Liver (tissue), 9 donors: Measurements from ENCODE around the gene SPIN1. TPM values are rescaled to one million over a fixed set of nuclear protein-coding genes. Genes with fewer than 3 reads are reported as not detected.

ENCODE experiments used
- DNase-seq: peaks from one replicate; pipeline ENCODE4 v3.0.0-alpha.2; 2017; ENCODE audit warnings: low spot score
- H3K27ac ChIP-seq, 2 donors: one replicate each; pipeline ENCODE4 v1.7.0; 2013; ENCODE audit warnings: inconsistent platforms in 2 of 2, low read length in 2 of 2, control low read depth in 1 of 2, low read depth in 1 of 2, mild to moderate bottlenecking in 1 of 2
- H3K27me3 ChIP-seq, 4 donors: one replicate each; pipeline versions ENCODE4 v1.6.1 to v1.7.0; 2013; ENCODE audit warnings: low read length in 3 of 4, inconsistent platforms in 1 of 4, mild to moderate bottlenecking in 1 of 4, moderate library complexity in 1 of 4; ENCODE audit not compliant: control insufficient read depth in 4 of 4, insufficient read depth in 4 of 4
- H3K36me3 ChIP-seq, 4 donors: one replicate each; pipeline versions ENCODE4 v1.6.1 to v1.7.0; 2013; ENCODE audit warnings: low read length in 3 of 4, mild to moderate bottlenecking in 3 of 4, low read depth in 1 of 4, moderate library complexity in 1 of 4; ENCODE audit not compliant: control insufficient read depth in 4 of 4, insufficient read depth in 3 of 4
- H3K4me1 ChIP-seq, 4 donors: one replicate each; pipeline versions ENCODE4 v1.6.1 to v1.7.0; 2013; ENCODE audit warnings: low read length in 3 of 4, mild to moderate bottlenecking in 3 of 4, moderate library complexity in 1 of 4; ENCODE audit not compliant: control insufficient read depth in 4 of 4, insufficient read depth in 4 of 4
- H3K4me3 ChIP-seq, 3 donors: one replicate each; pipeline versions ENCODE4 v1.6.1 to v1.7.0; 2013; ENCODE audit warnings: low read length in 3 of 3, control low read depth in 1 of 3, low read depth in 1 of 3, mild to moderate bottlenecking in 1 of 3
- H3K9ac ChIP-seq, 2 donors: one replicate each; pipeline ENCODE4 v1.7.0; 2013; ENCODE audit warnings: low read length in 2 of 2, mild to moderate bottlenecking in 2 of 2, moderate library complexity in 2 of 2, control low read depth in 1 of 2, low read depth in 1 of 2
- H3K9me3 ChIP-seq, 4 donors: one replicate each; pipeline versions ENCODE4 v1.6.1 to v1.7.0; 2013; ENCODE audit warnings: low read length in 3 of 4; ENCODE audit not compliant: control insufficient read depth in 4 of 4
- EGR1 ChIP-seq, 2 donors: IDR thresholded peaks; 2 replicates each; pipeline ENCODE4 v1.6.1; 2016 to 2018; ENCODE audit warnings: antibody characterized with exemption in 2 of 2, low read depth in 2 of 2
- FOXA1 ChIP-seq: IDR thresholded peaks from 2 replicates; pipeline ENCODE4 v1.6.1; 2016; ENCODE audit warnings: antibody characterized with exemption
- FOXA2 ChIP-seq: IDR thresholded peaks from 2 replicates; pipeline ENCODE4 v1.6.1; 2016; ENCODE audit warnings: antibody characterized with exemption
- GABPA ChIP-seq, 2 donors: IDR thresholded peaks in 1 of 2; conservative IDR thresholded peaks in 1 of 2; 2 replicates each; pipeline ENCODE4 v1.6.1; 2016; ENCODE audit warnings: antibody characterized with exemption in 2 of 2, mild to moderate bottlenecking in 1 of 2, moderate library complexity in 1 of 2
- HNF4A ChIP-seq, 2 donors: conservative IDR thresholded peaks; 2 replicates each; pipeline ENCODE4 v1.6.1; 2016; ENCODE audit warnings: antibody characterized with exemption in 2 of 2, mild to moderate bottlenecking in 2 of 2
- HNF4G ChIP-seq: IDR thresholded peaks from 2 replicates; pipeline ENCODE4 v1.6.1; 2016; ENCODE audit warnings: antibody characterized with exemption
- JUND ChIP-seq, 2 donors: IDR thresholded peaks; 2 replicates each; pipeline ENCODE4 v1.6.1; 2016; ENCODE audit warnings: antibody characterized with exemption in 2 of 2
- NR2F2 ChIP-seq: IDR thresholded peaks from 2 replicates; pipeline ENCODE4 v1.6.1; 2016; ENCODE audit warnings: antibody characterized with exemption
- RAD21 ChIP-seq, 2 donors: IDR thresholded peaks; 2 replicates each; pipeline ENCODE4 v1.6.1; 2016; ENCODE audit warnings: antibody characterized with exemption in 2 of 2, mild to moderate bottlenecking in 2 of 2
- RXRA ChIP-seq, 2 donors: IDR thresholded peaks; 2 replicates each; pipeline ENCODE4 v1.6.1; 2017 to 2018; ENCODE audit warnings: antibody characterized with exemption in 2 of 2, mild to moderate bottlenecking in 1 of 2
- TAF1 ChIP-seq: conservative IDR thresholded peaks from 2 replicates; pipeline ENCODE4 v1.6.1; 2016; ENCODE audit warnings: antibody characterized with exemption, mild to moderate bottlenecking
- YY1 ChIP-seq: IDR thresholded peaks from 2 replicates; pipeline ENCODE4 v1.6.1; 2016; ENCODE audit warnings: antibody characterized with exemption, mild to moderate bottlenecking
- WGBS: extraction: QIAGEN DNeasy Blood & Tissue Kit; methylation state at CpG from one replicate; pipeline ENCODE4 v1.1.7; 2013; 5-methylcytosine and 5-hydroxymethylcytosine counted together
- polyA plus RNA-seq, 2 donors: library from polyadenylated mRNA; stranded (reverse) in 1 of 2; unstranded in 1 of 2; fragments of 200-250 nt in 1 of 2; fragments of >200 nt in 1 of 2; fragmentation: Nextera tagmentation in 1 of 2; extraction: Ambion mirVana in 1 of 2; gene quantifications; one replicate each; pipeline versions ENCODE4 v1.2.1 to v1.2.3, GENCODE V29; 2013 to 2015
- total RNA-seq, 2 donors: library from RNA; depleted of rRNA; stranded (reverse); fragments of >200 nt; gene quantifications; one replicate each; pipeline ENCODE4 v1.2.3, GENCODE V29; 2014
- TF ChIP-seq, protein P1 (sequence below): IDR thresholded peaks from 2 replicates; pipeline ENCODE4 v1.6.1; 2016; ENCODE audit warnings: antibody characterized with exemption, mild to moderate bottlenecking
- TF ChIP-seq, protein P2 (sequence below): IDR thresholded peaks from 2 replicates; pipeline ENCODE4 v1.6.1; 2016; ENCODE audit warnings: antibody characterized with exemption
- TF ChIP-seq, protein P3 (sequence below): IDR thresholded peaks from 2 replicates; pipeline ENCODE4 v1.6.1; 2016; ENCODE audit warnings: antibody characterized with exemption
- TF ChIP-seq, protein P4 (sequence below): IDR thresholded peaks from 2 replicates; pipeline ENCODE4 v1.6.1; 2016; ENCODE audit warnings: antibody characterized with exemption
- TF ChIP-seq, protein P5 (sequence below): fragments of 150-350 bp; IDR thresholded peaks from 2 replicates; pipeline ENCODE4 v1.5.1; 2017; ENCODE audit warnings: improper control_type of control experiment, low read depth, low read length; ENCODE audit not compliant: missing input control
- donor health status: healthy.
- donor health status: healthy.
- donor health status: healthy.
- donor health status: healthy.
- donor health status: healthy.

Gene SPIN1
- total and polyA plus RNA-seq, 4 donors = 9.0 to 30.3 (median 18.6) TPM

DNA sequence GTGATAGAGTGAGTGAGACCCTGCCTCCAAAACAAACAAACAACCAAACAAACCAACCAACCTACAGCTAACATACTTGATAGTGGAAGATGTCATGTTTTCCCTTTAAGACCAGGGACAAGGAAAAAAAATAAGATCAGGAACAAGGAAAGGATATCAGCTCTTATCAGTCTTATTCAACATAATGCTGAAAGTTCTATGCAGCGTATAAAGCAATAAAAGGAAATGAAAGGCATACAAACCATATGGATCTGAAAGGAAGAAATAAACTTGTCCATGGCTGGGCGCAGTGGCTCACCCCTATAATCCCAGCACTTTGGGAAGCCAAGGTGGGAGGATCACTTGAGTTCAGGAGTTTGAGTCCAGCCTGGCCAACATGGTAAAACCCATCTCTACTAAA is 23.5 kb upstream of the SPIN1 start:
- Histone ChIP-seq H3K4me1 (no peaks in the 10 kb centered on the region), H3K9me3 (no peaks in the 10 kb centered on the region), H3K27me3 (no peaks in the 10 kb centered on the region), H3K9ac (no peak overlapping the region), H3K36me3 (no peaks in the 10 kb centered on the region), H3K27ac (no peak overlapping the region), H3K4me3 (no peak overlapping the region)
- no peak for TF ChIP-seq GABPA (IDR thresholded peaks at IDR 0.05 in 1 of 2, conservative IDR thresholded peaks at IDR 0.05 in 1 of 2)
- TF ChIP-seq FOXA1 = no peak
- TF ChIP-seq JUND (IDR thresholded peaks at IDR 0.05) = no peak
- no peak for DNase-seq
- 86% methylated on average over 2 of the region's 2 CpGs for WGBS

DNA sequence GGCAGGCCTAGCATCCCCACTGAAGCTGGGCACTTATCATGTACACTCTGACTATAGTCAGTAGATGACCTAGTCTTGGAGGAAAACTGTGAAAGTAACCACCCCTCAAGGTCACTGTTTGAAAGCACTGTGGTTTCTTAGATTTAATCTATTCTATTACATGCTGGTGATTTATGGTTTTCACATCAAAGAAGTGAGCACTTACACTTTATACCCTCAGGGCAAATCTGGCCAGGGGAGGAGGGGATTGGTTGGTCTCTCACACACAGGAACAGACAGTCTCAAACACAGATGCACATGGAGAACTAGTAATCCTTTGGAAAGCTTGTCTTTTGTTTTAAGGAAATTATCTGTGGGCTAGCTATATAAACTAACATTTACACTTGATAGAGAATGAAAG is 17.9 kb upstream of the SPIN1 start:
- Histone ChIP-seq H3K9ac (no peak overlapping the region), H3K4me1 (no peaks in the 10 kb centered on the region), H3K9me3 (no peaks in the 10 kb centered on the region), H3K4me3 (no peak overlapping the region), H3K27me3 (no peaks in the 10 kb centered on the region), H3K27ac (no peak overlapping the region), H3K36me3 (no peaks in the 10 kb centered on the region)
- DNase-seq = no peak
- TF ChIP-seq FOXA2 (no peak), GABPA (IDR thresholded peaks at IDR 0.05 in 1 of 2, conservative IDR thresholded peaks at IDR 0.05 in 1 of 2) (no peak)

DNA sequence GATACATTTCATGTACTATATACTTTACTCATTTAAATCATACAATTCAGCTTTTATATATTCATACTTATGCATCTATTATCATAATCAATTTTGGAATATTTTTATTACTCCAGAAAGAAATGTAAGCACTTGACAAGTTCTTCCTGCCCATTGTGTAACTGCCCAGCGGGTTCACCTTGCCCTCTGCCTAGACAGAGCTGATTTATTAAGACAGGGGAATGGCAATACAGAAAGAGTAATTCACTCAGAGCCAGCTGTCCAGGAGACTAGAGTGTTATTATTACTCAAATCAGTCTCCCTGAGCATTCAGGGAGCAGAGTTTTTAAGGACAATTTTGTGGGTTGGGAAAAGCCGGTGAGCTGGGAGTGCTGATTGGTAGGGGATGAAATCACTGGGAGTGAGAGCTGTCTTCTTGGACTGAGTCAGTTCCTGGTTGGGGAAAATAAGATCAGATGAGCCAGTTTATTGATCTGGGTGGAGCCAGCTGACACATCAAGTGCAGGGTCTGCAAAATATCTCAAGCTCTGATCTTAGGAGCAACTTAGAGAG is 16.1 kb upstream of the SPIN1 start:
- TF ChIP-seq, protein P1, sequence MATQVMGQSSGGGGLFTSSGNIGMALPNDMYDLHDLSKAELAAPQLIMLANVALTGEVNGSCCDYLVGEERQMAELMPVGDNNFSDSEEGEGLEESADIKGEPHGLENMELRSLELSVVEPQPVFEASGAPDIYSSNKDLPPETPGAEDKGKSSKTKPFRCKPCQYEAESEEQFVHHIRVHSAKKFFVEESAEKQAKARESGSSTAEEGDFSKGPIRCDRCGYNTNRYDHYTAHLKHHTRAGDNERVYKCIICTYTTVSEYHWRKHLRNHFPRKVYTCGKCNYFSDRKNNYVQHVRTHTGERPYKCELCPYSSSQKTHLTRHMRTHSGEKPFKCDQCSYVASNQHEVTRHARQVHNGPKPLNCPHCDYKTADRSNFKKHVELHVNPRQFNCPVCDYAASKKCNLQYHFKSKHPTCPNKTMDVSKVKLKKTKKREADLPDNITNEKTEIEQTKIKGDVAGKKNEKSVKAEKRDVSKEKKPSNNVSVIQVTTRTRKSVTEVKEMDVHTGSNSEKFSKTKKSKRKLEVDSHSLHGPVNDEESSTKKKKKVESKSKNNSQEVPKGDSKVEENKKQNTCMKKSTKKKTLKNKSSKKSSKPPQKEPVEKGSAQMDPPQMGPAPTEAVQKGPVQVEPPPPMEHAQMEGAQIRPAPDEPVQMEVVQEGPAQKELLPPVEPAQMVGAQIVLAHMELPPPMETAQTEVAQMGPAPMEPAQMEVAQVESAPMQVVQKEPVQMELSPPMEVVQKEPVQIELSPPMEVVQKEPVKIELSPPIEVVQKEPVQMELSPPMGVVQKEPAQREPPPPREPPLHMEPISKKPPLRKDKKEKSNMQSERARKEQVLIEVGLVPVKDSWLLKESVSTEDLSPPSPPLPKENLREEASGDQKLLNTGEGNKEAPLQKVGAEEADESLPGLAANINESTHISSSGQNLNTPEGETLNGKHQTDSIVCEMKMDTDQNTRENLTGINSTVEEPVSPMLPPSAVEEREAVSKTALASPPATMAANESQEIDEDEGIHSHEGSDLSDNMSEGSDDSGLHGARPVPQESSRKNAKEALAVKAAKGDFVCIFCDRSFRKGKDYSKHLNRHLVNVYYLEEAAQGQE = no peak
- TF ChIP-seq RXRA (IDR thresholded peaks at IDR 0.05) = no peak
- no peak for TF ChIP-seq RAD21 (IDR thresholded peaks at IDR 0.05)
- TF ChIP-seq TAF1 = no peak
- TF ChIP-seq, protein P2, sequence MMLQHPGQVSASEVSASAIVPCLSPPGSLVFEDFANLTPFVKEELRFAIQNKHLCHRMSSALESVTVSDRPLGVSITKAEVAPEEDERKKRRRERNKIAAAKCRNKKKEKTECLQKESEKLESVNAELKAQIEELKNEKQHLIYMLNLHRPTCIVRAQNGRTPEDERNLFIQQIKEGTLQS = no peak
- no peak for TF ChIP-seq NR2F2
- TF ChIP-seq EGR1 (IDR thresholded peaks at IDR 0.05; ENCODE audit: low read depth in 2 of 2) = no peak
- no peak for TF ChIP-seq FOXA1
- no peak for TF ChIP-seq YY1
- TF ChIP-seq GABPA (IDR thresholded peaks at IDR 0.05 in 1 of 2, conservative IDR thresholded peaks at IDR 0.05 in 1 of 2) = no peak
- TF ChIP-seq, protein P3, sequence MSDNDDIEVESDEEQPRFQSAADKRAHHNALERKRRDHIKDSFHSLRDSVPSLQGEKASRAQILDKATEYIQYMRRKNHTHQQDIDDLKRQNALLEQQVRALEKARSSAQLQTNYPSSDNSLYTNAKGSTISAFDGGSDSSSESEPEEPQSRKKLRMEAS = no peak
- TF ChIP-seq HNF4G = no peak
- TF ChIP-seq JUND (IDR thresholded peaks at IDR 0.05) = no peak
- TF ChIP-seq, protein P4, sequence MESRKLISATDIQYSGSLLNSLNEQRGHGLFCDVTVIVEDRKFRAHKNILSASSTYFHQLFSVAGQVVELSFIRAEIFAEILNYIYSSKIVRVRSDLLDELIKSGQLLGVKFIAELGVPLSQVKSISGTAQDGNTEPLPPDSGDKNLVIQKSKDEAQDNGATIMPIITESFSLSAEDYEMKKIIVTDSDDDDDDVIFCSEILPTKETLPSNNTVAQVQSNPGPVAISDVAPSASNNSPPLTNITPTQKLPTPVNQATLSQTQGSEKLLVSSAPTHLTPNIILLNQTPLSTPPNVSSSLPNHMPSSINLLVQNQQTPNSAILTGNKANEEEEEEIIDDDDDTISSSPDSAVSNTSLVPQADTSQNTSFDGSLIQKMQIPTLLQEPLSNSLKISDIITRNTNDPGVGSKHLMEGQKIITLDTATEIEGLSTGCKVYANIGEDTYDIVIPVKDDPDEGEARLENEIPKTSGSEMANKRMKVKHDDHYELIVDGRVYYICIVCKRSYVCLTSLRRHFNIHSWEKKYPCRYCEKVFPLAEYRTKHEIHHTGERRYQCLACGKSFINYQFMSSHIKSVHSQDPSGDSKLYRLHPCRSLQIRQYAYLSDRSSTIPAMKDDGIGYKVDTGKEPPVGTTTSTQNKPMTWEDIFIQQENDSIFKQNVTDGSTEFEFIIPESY = no peak
- no peak for TF ChIP-seq HNF4A (conservative IDR thresholded peaks at IDR 0.05)
- TF ChIP-seq, protein P5, sequence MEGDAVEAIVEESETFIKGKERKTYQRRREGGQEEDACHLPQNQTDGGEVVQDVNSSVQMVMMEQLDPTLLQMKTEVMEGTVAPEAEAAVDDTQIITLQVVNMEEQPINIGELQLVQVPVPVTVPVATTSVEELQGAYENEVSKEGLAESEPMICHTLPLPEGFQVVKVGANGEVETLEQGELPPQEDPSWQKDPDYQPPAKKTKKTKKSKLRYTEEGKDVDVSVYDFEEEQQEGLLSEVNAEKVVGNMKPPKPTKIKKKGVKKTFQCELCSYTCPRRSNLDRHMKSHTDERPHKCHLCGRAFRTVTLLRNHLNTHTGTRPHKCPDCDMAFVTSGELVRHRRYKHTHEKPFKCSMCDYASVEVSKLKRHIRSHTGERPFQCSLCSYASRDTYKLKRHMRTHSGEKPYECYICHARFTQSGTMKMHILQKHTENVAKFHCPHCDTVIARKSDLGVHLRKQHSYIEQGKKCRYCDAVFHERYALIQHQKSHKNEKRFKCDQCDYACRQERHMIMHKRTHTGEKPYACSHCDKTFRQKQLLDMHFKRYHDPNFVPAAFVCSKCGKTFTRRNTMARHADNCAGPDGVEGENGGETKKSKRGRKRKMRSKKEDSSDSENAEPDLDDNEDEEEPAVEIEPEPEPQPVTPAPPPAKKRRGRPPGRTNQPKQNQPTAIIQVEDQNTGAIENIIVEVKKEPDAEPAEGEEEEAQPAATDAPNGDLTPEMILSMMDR = no peak
- Histone ChIP-seq H3K4me1 (no peaks in the 10 kb centered on the region), H3K9ac (no peak overlapping the region), H3K9me3 (no peaks in the 10 kb centered on the region), H3K27me3 (no peaks in the 10 kb centered on the region), H3K27ac (no peak overlapping the region), H3K4me3 (no peak overlapping the region), H3K36me3 (no peaks in the 10 kb centered on the region)
- no peak for DNase-seq
- 79% methylated on average over 2 of the region's 2 CpGs for WGBS
